Neutrophil (primary cell): ENCODE measurements around the gene CITED1.

Source experiments
- H3K27ac ChIP-seq: fragments of 200-600 bp; sonication (generic); 2 replicates; pipeline ENCODE4 v1.5.1; 2016; ENCODE audit warnings: mild to moderate bottlenecking, moderate library complexity
- H3K27me3 ChIP-seq: fragments of 200-600 bp; sonication (generic); 2 replicates; pipeline ENCODE4 v1.6.0; 2016; ENCODE audit warnings: mild to moderate bottlenecking
- H3K36me3 ChIP-seq: fragments of 200-600 bp; sonication (generic); 2 replicates; pipeline ENCODE4 v1.5.1; 2017
- H3K4me1 ChIP-seq, 2 experiments: fragments of 200-600 bp in 1 of 2; sonication (generic) in 1 of 2; 1 replicate in 1 of 2; 2 replicates in 1 of 2; pipeline versions ENCODE4 v1.5.1 to v1.6.1; 2013 to 2016; ENCODE audit warnings: low read depth in 1 of 2, low read length in 1 of 2, mild to moderate bottlenecking in 1 of 2, moderate library complexity in 1 of 2; ENCODE audit not compliant: control insufficient read depth in 1 of 2, insufficient read depth in 1 of 2
- H3K4me3 ChIP-seq, 2 experiments: fragments of 200-600 bp in 1 of 2; sonication (generic) in 1 of 2; 1 replicate in 1 of 2; 2 replicates in 1 of 2; pipeline ENCODE4 v1.5.1; 2013 to 2016; ENCODE audit warnings: low read depth in 1 of 2, low read length in 1 of 2, mild to moderate bottlenecking in 1 of 2, moderate library complexity in 1 of 2
- H3K9me3 ChIP-seq: fragments of 200-600 bp; sonication (generic); 2 replicates; pipeline ENCODE4 v1.5.1; 2016
- TF ChIP-seq, protein P1 (sequence below): fragments of 200-600 bp; sonication (generic); IDR thresholded peaks from 2 replicates; pipeline ENCODE4 v1.5.1; 2016; ENCODE audit warnings: antibody characterized with exemption

Gene CITED1

DNA sequence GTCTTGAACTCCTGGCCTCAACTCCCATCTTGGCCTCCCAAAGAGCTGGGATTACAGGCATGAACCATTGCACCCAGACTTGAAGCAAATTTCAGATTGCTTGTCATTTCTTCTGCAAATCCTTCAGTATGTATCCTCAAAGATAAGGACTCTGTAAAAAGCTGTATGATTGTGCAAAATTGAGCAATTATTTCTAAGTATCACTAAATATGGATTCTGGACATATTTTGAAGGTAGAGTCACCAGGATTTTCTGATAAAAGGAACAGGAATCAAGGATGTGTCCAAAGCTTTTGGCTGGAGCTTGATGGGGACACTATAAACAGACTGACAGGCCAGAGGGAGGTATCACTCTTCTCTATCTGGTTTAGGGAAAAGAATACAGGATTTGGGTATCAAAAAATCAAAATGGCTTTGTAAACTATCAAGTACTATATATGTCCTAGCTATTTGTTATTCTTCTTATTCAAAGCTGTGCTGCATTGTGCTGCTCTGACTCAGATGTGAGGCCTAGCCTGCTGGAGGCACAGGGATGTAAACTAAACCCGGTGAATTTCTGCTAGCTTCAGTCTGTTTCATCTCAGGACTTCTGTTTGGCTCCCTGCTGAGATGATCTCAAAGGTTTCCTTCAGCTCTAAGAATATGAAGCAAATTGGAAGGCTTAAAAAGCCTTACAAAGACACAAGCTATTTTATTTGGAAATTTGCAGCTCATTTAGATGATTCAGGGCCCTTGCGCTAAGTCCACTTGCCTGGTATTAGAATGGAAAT is 36.9 kb downstream of the CITED1 start:
- Histone ChIP-seq H3K36me3 (peaks cover 48% of the 10 kb centered on the region), H3K27ac (no peak overlapping the region), H3K27me3 (no peaks in the 10 kb centered on the region), H3K9me3 (no peaks in the 10 kb centered on the region), H3K4me1 (no peaks in the 10 kb centered on the region), H3K4me3 (no peak overlapping the region)
- TF ChIP-seq, protein P1, sequence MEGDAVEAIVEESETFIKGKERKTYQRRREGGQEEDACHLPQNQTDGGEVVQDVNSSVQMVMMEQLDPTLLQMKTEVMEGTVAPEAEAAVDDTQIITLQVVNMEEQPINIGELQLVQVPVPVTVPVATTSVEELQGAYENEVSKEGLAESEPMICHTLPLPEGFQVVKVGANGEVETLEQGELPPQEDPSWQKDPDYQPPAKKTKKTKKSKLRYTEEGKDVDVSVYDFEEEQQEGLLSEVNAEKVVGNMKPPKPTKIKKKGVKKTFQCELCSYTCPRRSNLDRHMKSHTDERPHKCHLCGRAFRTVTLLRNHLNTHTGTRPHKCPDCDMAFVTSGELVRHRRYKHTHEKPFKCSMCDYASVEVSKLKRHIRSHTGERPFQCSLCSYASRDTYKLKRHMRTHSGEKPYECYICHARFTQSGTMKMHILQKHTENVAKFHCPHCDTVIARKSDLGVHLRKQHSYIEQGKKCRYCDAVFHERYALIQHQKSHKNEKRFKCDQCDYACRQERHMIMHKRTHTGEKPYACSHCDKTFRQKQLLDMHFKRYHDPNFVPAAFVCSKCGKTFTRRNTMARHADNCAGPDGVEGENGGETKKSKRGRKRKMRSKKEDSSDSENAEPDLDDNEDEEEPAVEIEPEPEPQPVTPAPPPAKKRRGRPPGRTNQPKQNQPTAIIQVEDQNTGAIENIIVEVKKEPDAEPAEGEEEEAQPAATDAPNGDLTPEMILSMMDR = no peak

- Histone ChIP-seq H3K27me3 (no peaks in the 10 kb centered on the region), H3K4me3 (no peak overlapping the region), H3K4me1 (no peaks in the 10 kb centered on the region), H3K36me3 (peaks cover 16% of the 10 kb centered on the region), H3K9me3 (no peaks in the 10 kb centered on the region), H3K27ac (no peak overlapping the region)
- TF ChIP-seq, protein P1 = no peak
Observed at GRCh38 chrX:72265263-72265662, 40.5 kb downstream of the CITED1 start.

GRCh38 chrX:72262077-72262476 is 43.6 kb downstream of the CITED1 start:
- Histone ChIP-seq H3K4me1 (no peaks in the 10 kb centered on the region), H3K36me3 (no peaks in the 10 kb centered on the region), H3K9me3 (no peaks in the 10 kb centered on the region), H3K27ac (no peak overlapping the region), H3K4me3 (no peak overlapping the region), H3K27me3 (peaks cover 7% of the 10 kb centered on the region)
- TF ChIP-seq, protein P1 = no peak

- TF ChIP-seq, protein P1 = no peak
- Histone ChIP-seq H3K4me1 (no peaks in the 10 kb centered on the region), H3K36me3 (no peaks in the 10 kb centered on the region), H3K4me3 (no peak overlapping the region), H3K27ac (no peak overlapping the region), H3K9me3 (no peaks in the 10 kb centered on the region), H3K27me3 (peaks cover 23% of the 10 kb centered on the region)
Observed at GRCh38 chrX:72260448-72260847, 45.3 kb downstream of the CITED1 start.

- Histone ChIP-seq H3K27ac (no peak overlapping the region), H3K4me3 (no peak overlapping the region), H3K4me1 (no peaks in the 10 kb centered on the region), H3K36me3 (no peaks in the 10 kb centered on the region), H3K9me3 (no peaks in the 10 kb centered on the region), H3K27me3 (peaks cover 46% of the 10 kb centered on the region)
- TF ChIP-seq, protein P1 = no peak
Observed at GRCh38 chrX:72258174-72258573, 47.5 kb downstream of the CITED1 start.
